H1 (cell line): ENCODE data around the gene PLN.

Experiments
- JUN ChIP-seq: IDR thresholded peaks from 2 replicates; pipeline ENCODE4 v1.6.1; 2011; ENCODE audit warnings: low read depth, mild to moderate bottlenecking, improper control_type of control experiment, low read length
- NANOG ChIP-seq: IDR thresholded peaks from 2 replicates; pipeline ENCODE4 v1.6.1; 2011; ENCODE audit warnings: low read length, low read depth, mild to moderate bottlenecking, inconsistent platforms; ENCODE audit not compliant: insufficient read depth, poor library complexity, severe bottlenecking
- TAF1 ChIP-seq: IDR thresholded peaks from 2 replicates; pipeline ENCODE4 v1.6.1; 2011; ENCODE audit warnings: mild to moderate bottlenecking, low read depth, low read length
- TF ChIP-seq, protein P1 (sequence below), 3 experiments: IDR thresholded peaks; 1 replicate in 2 of 3; 2 replicates in 1 of 3; pipeline versions ENCODE4 v1.5.1 to v1.6.1; 2011; ENCODE audit warnings: low read length in 3 of 3, mild to moderate bottlenecking in 3 of 3, inconsistent platforms in 2 of 3, low read depth in 1 of 3, moderate library complexity in 1 of 3; ENCODE audit not compliant: insufficient read depth in 1 of 3; ENCODE audit errors: control extremely low read depth in 1 of 3

DNA sequence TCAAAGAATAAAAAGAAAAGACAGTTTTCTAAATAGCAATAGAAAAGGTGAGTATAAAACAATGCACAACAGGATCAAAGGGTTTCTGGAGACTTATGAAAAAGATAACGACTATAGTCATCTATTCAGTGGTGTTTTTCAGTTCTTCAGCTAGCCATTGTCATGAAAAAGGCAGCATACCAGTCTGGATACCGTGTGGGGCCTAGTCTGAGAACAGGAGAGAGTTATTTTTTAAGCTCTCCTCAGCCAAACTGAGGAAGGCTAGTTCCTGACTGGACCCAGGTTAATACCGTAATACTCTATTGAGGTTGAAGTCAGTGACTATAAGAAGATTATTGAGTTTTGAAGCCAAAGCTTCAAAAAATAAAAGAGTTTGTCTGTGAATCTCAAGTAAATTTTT lies 49.5 kb downstream of the PLN start:
- TF ChIP-seq JUN: no peak
- no peak for TF ChIP-seq TAF1
- no peak for TF ChIP-seq NANOG
- TF ChIP-seq, protein P1, sequence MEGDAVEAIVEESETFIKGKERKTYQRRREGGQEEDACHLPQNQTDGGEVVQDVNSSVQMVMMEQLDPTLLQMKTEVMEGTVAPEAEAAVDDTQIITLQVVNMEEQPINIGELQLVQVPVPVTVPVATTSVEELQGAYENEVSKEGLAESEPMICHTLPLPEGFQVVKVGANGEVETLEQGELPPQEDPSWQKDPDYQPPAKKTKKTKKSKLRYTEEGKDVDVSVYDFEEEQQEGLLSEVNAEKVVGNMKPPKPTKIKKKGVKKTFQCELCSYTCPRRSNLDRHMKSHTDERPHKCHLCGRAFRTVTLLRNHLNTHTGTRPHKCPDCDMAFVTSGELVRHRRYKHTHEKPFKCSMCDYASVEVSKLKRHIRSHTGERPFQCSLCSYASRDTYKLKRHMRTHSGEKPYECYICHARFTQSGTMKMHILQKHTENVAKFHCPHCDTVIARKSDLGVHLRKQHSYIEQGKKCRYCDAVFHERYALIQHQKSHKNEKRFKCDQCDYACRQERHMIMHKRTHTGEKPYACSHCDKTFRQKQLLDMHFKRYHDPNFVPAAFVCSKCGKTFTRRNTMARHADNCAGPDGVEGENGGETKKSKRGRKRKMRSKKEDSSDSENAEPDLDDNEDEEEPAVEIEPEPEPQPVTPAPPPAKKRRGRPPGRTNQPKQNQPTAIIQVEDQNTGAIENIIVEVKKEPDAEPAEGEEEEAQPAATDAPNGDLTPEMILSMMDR (IDR thresholded peaks at IDR 0.05; ENCODE audit: control extremely low read depth in 1 of 3, insufficient read depth in 1 of 3, low read depth in 1 of 3, low read length in 3 of 3): no peak
